ENCODE results near the gene CCNL1. TPM values are rescaled to one million over a fixed set of nuclear protein-coding genes. Genes with fewer than 3 reads are reported as not detected.
A peak's percentile ranks its signal among the peaks of the same experiment; 100 is the strongest.
"Not testable (repeated sequence)": the region's sequence is repeated elsewhere in the genome, so short reads cannot be mapped to it uniquely, and the experiment has no call there.

Gene CCNL1
- total RNA-seq, result 171 and 172 TPM in 2 replicates

DNA sequence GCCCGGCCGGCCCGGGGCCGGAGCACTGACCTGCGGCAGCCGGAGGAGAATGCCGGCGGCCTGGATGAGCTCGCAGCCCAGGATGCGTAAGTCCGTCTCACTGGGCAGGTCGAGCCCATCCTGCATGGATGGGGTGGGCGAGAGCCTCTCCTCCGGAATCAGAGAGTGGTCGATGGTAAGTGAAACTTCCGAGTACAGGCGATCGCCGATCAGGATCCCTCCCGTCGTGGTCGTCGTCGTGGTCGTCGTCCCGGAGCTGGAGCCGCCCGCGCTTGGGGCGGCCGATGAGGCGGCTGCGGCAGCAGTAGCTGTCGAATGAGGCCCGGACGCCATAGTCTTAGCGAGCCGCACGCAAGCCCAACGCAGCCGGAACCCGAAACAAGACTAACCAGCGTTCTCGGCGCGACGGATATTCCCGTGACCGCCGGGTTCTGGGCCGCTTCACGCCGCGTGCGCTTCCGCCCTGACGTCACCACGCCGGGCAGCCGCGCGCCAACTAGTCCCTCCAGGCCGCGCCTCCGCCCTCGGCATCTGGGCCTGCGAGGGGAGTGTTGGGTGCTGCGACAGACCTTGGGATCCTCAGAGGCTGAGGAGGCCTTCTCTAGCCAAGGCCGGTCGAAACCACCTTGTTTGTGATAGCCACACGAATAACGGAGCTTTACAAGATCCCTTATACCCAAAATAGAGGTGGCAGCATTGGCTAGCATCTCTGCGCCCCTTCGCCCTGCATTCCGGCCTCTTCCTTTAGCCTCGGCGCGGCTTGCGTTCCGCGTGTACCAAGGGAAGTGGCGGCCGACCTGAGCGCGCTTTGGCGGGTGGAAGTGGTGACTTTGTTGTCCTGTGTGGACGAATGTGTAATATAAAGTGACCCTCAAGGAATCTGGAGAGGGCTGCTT is at the start of gene CCNL1:
CCNL1 (minus strand) TSS at position 386 of the 896 bp plus-strand sequence; CDS start at position 333, 53 bp downstream.
- no peaks in the 10 kb centered on the region for H3K9me3 Mint-ChIP-seq
- H3K27me3 Mint-ChIP-seq, result no peaks in the 10 kb centered on the region
- peak within 1 kb of the TSS; percentile 94 for H3K4me3 Mint-ChIP-seq
- intact Hi-C loops (cut with micrococcal nuclease), result loop anchor here (1.0 to 5.0 kb wide), 10 partner anchors 15 to 1308 kb away; partner anchors contain the start of genes GMPS, SLC33A1, SSR3 and TIPARP
- peaks cover 50% of the 10 kb centered on the region for H3K36me3 Mint-ChIP-seq (ENCODE audit: low read depth)
- H3K4me1 Mint-ChIP-seq, result peaks cover 44% of the 10 kb centered on the region
- peak; percentile 99 for DNase-seq
- peak within 1 kb of the TSS; percentile 99 for H3K27ac Mint-ChIP-seq

DNA sequence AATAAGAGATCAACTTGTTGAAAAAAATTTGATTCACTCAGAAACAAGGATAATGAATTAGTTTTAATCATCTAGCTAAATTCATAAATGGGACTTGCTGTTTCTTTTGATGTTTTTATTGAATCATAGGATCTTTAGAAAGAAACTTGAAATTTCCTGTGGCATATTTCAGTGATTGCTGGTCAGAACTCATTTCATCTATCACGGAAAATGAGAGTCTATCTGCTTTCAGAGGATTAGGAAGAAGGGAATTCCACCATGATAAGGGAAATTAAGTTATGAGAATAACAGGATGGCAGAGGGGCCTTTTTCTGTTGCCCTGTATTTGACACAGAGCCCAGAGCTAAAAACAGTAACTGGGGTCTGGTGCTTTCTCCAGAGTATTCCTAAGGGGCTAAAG is 44.9 kb upstream of the CCNL1 start:
- H3K4me1 Mint-ChIP-seq, result no peaks in the 10 kb centered on the region
- peaks cover 1% of the 10 kb centered on the region for H3K27me3 Mint-ChIP-seq
- H3K4me3 Mint-ChIP-seq, result no peak overlapping the region
- no peak overlapping the region for H3K27ac Mint-ChIP-seq
- H3K36me3 Mint-ChIP-seq (ENCODE audit: low read depth), result no peaks in the 10 kb centered on the region
- DNase-seq, result no peak
- intact Hi-C loops (cut with micrococcal nuclease), result loop anchor here (1.0 to 10.0 kb wide), 2 partner anchors 34 to 290 kb away; no protein-coding TSS in a partner anchor
- H3K9me3 Mint-ChIP-seq, result no peaks in the 10 kb centered on the region

DNA sequence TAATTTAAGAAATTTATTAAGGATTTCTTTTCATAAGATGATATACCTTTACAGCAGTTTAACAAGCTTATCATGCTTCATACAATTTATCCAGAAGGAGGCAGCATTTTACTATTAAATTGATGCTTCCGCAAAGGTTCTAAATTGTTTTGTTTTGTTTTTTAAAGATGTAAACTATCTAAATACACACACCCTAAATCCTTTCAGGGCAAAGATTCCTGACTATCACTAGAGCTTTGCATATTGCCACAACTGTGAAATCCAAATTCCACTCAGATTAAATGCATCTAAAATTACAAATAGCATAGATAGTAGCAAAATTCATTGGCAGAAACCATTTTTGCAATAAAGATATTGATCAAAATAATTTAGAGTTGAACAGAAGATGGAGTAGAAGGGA is 44.5 kb upstream of the CCNL1 start:
- Mint-ChIP-seq H3K9me3 (no peaks in the 10 kb centered on the region), H3K27me3 (peaks cover 1% of the 10 kb centered on the region), H3K27ac (no peak overlapping the region), H3K4me1 (no peaks in the 10 kb centered on the region), H3K4me3 (no peak overlapping the region), H3K36me3 (ENCODE audit: low read depth) (no peaks in the 10 kb centered on the region)
- intact Hi-C loops (cut with micrococcal nuclease), result loop anchor here (1.0 to 10.0 kb wide), 2 partner anchors 35 to 290 kb away; no protein-coding TSS in a partner anchor
- no peak for DNase-seq

DNA sequence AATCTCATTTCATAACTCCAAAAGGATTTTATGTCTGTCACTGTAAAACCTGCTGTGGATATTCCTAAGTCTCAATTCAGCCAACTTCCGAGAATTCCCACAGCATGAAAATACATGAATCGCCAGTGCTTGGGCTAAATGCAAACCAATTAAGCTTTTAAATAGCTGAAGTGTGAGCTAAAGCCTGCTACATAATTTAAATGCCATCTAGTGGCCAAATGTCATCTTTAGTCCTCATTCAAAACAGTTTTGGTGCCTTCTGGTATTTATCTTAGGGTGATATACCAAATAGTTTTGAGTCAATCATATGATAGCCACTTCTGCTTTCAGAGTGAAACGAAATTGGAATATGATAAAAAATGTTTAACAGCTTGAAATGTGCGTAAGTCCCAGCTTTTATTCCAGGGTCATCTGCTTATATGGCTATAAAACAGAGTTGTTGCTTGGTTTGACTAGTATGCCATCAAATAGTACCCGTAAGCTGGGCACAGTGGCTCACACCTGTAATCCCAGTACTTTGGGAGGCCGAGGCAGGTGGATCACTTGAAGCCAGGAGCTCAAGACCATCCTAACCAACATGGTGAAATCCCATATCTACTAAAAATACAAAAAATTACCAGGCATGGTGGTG is 41.8 kb upstream of the CCNL1 start:
- Mint-ChIP-seq H3K27ac (no peak overlapping the region), H3K27me3 (peaks cover 5% of the 10 kb centered on the region), H3K36me3 (ENCODE audit: low read depth) (no peaks in the 10 kb centered on the region), H3K4me1 (no peaks in the 10 kb centered on the region), H3K4me3 (no peak overlapping the region), H3K9me3 (no peaks in the 10 kb centered on the region)
- intact Hi-C loops (cut with micrococcal nuclease), result loop anchor here (2.0 to 10.0 kb wide), 2 partner anchors 27 to 293 kb away; no protein-coding TSS in a partner anchor
- DNase-seq, result peak; percentile 58

DNA sequence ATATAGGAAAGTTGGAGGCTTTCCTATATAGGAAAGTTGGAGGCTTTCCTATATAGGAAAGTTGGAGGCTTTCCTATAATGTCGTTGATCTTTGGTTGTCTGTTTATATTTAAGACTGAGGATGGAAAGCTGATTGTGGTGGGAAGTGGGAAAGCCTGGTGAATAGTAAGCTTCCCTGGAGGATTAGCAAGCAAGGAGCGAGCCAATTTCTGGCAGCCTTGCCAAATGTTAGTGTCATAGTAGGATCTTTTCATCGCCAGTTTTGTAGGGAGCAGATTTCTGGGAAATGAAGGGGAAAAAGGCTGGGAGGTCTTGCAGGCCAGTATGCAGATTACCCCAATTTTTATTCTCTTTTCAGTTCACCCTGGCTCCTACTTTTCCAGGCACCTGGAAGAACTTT is 39.9 kb upstream of the CCNL1 start:
- no peak overlapping the region for H3K27ac Mint-ChIP-seq
- peaks cover 8% of the 10 kb centered on the region for H3K9me3 Mint-ChIP-seq
- H3K4me1 Mint-ChIP-seq, result no peaks in the 10 kb centered on the region
- intact Hi-C loops (cut with micrococcal nuclease), result loop anchor here (2.0 to 10.0 kb wide), 2 partner anchors 25 to 295 kb away; no protein-coding TSS in a partner anchor
- no peak for DNase-seq
- peaks cover 11% of the 10 kb centered on the region for H3K27me3 Mint-ChIP-seq
- H3K4me3 Mint-ChIP-seq, result no peak overlapping the region
- H3K36me3 Mint-ChIP-seq (ENCODE audit: low read depth), result no peaks in the 10 kb centered on the region

DNA sequence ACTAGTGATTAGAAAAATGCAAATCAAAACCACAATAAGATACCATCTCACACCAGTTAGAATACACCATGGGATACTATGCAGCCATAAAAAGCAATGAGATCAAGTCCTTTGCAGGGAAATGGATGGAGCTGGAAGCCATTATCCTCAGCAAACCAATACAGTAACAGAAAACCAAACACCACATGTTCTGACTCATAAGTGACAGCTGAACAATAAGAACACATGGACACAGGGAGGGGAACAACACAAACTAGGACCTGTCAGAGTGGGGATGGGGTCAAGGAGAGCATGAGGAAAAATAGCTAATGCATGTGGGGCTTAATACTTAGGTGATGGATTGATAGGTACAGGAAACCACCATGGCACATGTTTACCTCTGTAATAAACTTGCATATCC is 36.0 kb upstream of the CCNL1 start:
- peaks cover 6% of the 10 kb centered on the region for H3K36me3 Mint-ChIP-seq (ENCODE audit: low read depth)

DNA sequence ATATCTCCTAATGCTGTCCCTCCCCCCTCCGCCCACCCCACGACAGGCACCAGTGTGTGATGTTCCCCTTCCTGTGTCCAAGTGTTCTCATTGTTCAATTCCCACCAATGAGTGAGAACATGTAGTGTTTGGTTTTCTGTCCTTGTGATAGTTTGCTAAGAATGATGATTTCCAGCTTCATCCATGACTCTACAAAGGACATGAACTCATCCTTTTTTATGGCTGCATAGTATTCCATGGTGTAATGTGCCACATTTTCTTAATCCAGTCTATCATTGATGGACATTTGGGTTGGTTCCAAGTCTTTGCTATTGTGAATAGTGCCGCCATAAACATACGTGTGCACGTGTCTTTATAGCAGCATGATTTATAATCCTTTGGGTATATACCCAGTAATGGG is 31.2 kb upstream of the CCNL1 start:
- H3K27ac Mint-ChIP-seq; intact Hi-C loops (cut with micrococcal nuclease); H3K27me3 Mint-ChIP-seq; DNase-seq; H3K4me3 Mint-ChIP-seq; H3K4me1 Mint-ChIP-seq: not testable (repeated sequence)
- H3K9me3 Mint-ChIP-seq, result peaks cover 34% of the 10 kb centered on the region
- H3K36me3 Mint-ChIP-seq (ENCODE audit: low read depth), result peaks cover 15% of the 10 kb centered on the region

More for the DNA sequence above, 36.0 kb upstream of the CCNL1 start:
- Mint-ChIP-seq H3K9me3 (peaks cover 16% of the 10 kb centered on the region), H3K27ac (no peak overlapping the region), H3K4me3 (no peak overlapping the region), H3K4me1 (no peaks in the 10 kb centered on the region), H3K27me3 (peaks cover 10% of the 10 kb centered on the region)
- DNase-seq, result no peak
- intact Hi-C loops (cut with micrococcal nuclease), result no loop called here

DNA sequence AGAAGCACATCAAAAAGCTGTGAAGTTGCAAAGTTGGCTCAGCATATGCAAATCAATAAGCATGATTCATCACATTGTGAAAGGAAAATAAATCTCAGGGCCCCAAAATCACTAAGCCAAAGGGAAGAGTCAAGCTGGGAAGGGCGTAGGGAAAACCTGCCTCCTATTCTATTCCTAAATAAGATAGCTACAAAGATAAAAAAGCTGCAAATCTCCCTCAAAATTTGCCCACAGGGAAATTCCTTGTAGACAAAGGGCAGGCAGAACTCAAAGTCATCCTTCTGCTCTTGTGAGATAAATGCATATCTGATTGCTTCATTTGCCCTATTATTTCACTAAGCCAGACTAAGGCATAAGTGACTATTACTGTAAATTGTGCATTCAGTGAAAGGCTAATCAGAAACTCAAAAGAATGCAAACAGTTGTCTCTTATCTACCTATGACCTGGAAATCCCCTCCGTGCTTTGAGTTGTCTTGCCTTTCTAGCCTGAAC is 30.5 kb upstream of the CCNL1 start:
- intact Hi-C loops (cut with micrococcal nuclease), result no loop called here
- Mint-ChIP-seq H3K27ac (no peak overlapping the region), H3K36me3 (ENCODE audit: low read depth) (peaks cover 23% of the 10 kb centered on the region), H3K9me3 (peaks cover 38% of the 10 kb centered on the region), H3K27me3 (peaks cover 3% of the 10 kb centered on the region), H3K4me3 (no peak overlapping the region), H3K4me1 (no peaks in the 10 kb centered on the region)
- no peak for DNase-seq

DNA sequence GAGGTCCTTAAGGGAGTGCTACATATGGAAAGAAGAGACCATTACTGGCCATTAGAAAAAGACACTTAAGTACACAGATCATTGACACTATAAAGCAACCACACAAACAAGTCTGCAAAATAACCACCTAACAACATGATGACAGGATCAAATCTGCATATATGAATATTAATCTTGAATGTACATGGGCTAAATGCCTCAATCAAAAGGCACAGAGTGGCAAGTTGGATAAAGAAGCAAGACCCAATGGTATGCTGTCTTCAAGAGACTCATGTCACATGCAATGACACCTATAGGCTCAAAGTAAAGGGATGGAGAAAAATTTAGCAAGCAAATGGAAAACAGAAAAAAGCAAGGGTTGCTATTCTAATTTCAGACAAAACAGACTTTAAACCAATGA is 28.4 kb upstream of the CCNL1 start:
- no peak overlapping the region for H3K4me3 Mint-ChIP-seq
- no peak overlapping the region for H3K27ac Mint-ChIP-seq
- peaks cover 38% of the 10 kb centered on the region for H3K36me3 Mint-ChIP-seq (ENCODE audit: low read depth)
- intact Hi-C loops (cut with micrococcal nuclease), result no loop called here
- H3K9me3 Mint-ChIP-seq, result peaks cover 50% of the 10 kb centered on the region
- no peaks in the 10 kb centered on the region for H3K4me1 Mint-ChIP-seq
- no peak for DNase-seq
- peaks cover 3% of the 10 kb centered on the region for H3K27me3 Mint-ChIP-seq

DNA sequence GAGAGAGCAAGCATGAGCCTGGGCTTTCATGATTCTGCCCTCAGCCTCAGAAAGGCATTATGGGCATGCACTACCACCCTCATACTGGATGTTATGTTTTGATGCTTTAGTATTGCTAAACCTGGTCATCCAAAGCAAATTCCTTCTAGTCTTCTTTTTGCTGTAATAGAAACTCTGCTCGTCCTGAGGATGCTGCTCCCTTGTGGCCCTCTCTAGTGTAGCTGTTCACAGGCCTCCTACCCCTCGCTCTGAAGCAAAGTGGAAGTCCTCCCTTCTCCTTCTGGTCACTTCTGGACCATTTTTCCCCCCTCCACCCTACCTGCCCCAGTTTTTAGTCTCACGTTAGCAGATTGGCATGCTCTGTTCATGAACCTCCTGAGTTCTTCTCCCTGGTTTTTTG is 22.9 kb upstream of the CCNL1 start:
- peaks cover 67% of the 10 kb centered on the region for H3K36me3 Mint-ChIP-seq (ENCODE audit: low read depth)
- intact Hi-C loops (cut with micrococcal nuclease), result no loop called here

DNA sequence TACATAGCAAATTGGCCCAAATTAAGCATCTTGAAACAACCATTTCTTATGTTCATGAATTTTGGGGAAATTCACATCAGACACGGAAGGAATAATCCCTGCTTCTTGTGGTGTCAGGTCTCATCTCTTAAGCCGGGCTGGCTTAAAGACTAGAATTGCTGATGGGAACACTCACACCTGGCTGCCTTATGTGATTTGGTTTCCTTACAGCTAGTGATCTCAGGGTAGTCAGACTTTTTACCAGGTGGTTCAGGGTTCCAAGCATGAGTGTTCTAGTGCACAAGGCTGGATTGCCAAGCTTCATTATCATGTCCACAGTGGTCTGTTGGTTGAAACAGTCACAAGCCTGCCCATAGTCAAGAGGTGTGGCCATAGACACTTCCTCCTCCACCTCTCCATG is 20.3 kb upstream of the CCNL1 start:
- no peak for DNase-seq
- peaks cover 11% of the 10 kb centered on the region for H3K4me1 Mint-ChIP-seq
- no peak overlapping the region for H3K4me3 Mint-ChIP-seq
- H3K27ac Mint-ChIP-seq, result no peak overlapping the region
- H3K36me3 Mint-ChIP-seq (ENCODE audit: low read depth), result peaks cover 58% of the 10 kb centered on the region
- intact Hi-C loops (cut with micrococcal nuclease), result no loop called here
- H3K27me3 Mint-ChIP-seq, result no peaks in the 10 kb centered on the region
- H3K9me3 Mint-ChIP-seq, result peaks cover 22% of the 10 kb centered on the region

More for the DNA sequence above, 22.9 kb upstream of the CCNL1 start:
- H3K27me3 Mint-ChIP-seq, result no peaks in the 10 kb centered on the region
- DNase-seq, result no peak
- H3K9me3 Mint-ChIP-seq, result peaks cover 32% of the 10 kb centered on the region
- no peak overlapping the region for H3K27ac Mint-ChIP-seq
- peaks cover 3% of the 10 kb centered on the region for H3K4me1 Mint-ChIP-seq
- H3K4me3 Mint-ChIP-seq, result no peak overlapping the region

DNA sequence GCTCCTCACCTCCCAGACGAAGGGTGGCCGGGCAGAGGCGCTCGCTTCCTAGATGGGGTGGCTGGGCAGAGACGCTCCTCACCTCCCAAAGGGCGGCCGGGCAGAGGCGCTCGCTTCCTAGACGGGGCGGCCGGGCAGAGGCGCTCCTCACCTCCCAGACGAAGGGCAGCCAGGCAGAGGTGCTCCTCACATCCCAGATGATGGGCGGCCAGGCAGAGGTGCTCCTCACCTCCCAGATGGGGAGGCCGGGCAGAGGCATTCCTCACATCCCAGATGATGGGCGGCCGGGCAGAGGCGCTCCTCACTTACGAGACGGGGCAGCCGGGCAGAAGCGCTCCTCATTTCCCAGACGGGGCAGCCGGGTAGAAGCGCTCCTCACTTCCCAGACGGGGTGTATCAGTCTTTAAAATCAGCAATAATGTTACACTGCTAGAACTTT is 19.4 kb upstream of the CCNL1 start:
- no peak for DNase-seq
- no peak overlapping the region for H3K27ac Mint-ChIP-seq
- H3K4me1 Mint-ChIP-seq, result peaks cover 15% of the 10 kb centered on the region
- H3K9me3 Mint-ChIP-seq, result peaks cover 19% of the 10 kb centered on the region
- no peak overlapping the region for H3K4me3 Mint-ChIP-seq
- H3K36me3 Mint-ChIP-seq (ENCODE audit: low read depth), result peaks cover 51% of the 10 kb centered on the region
- peaks cover 2% of the 10 kb centered on the region for H3K27me3 Mint-ChIP-seq
- intact Hi-C loops (cut with micrococcal nuclease), result loop anchor here (5.0 kb wide), 1 partner anchor 1327 kb away; the partner anchor contains the start of gene SLC33A1

DNA sequence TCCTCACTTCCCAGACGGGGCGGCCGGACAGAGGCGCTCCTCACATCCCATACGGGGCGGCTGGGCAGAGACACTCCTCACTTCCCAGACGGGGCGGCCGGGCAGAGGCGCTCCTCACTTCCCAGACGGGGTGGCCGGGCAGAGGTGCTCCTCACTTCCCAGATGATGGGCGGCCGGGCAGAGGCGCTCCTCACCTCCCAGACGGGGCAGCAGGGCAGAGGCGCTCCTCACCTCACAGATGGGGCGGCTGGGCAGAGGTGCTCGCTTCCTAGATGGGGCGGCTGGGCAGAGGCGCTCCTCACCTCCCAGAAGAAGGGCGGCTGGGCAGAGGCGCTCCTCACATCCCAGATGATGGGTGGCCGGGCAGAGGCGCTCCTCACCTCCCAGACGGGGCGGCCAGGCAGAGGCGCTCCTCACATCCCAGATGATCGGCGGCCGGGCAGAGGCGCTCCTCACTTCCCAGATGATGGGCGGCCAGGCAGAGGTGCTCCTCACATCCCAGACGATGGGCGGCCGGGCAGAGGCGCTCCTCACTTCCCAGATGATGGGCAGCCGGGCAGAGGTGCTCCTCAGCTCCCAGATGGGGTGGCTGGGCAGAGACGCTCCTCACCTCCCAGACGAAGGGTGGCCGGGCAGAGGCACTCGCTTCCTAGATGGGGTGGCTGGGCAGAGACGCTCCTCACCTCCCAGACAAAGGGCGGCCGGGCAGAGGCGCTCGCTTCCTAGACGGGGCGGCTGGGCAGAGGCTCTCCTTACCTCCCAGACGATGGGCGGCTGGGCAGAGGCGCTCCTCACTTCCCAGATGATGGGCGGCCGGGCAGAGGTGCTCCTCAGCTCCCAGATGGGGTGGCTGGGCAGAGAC is 18.8 kb upstream of the CCNL1 start:
- intact Hi-C loops (cut with micrococcal nuclease), result loop anchor here (5.0 kb wide), 1 partner anchor 1326 kb away; the partner anchor contains the start of gene SLC33A1
- not testable (repeated sequence) for DNase-seq, H3K27me3 Mint-ChIP-seq, H3K27ac Mint-ChIP-seq, H3K4me3 Mint-ChIP-seq
- H3K4me1 Mint-ChIP-seq, result peaks cover 19% of the 10 kb centered on the region
- H3K36me3 Mint-ChIP-seq (ENCODE audit: low read depth), result peaks cover 46% of the 10 kb centered on the region
- peaks cover 15% of the 10 kb centered on the region for H3K9me3 Mint-ChIP-seq

Measured in activated CD4-positive, alpha-beta T cell treated with anti-CD3 and anti-CD28 coated beads, Interleukin-2, amount 10 ng/mL, durations not matched to agents 24 days and 14 days (primary cell).